Articular chondrocyte of knee joint (primary cell): ENCODE results near the gene CRYBG2. TPM values are rescaled to one million over a fixed set of nuclear protein-coding genes. Genes with fewer than 3 reads are reported as not detected.

Experiments
- total RNA-seq: library from RNA; depleted of rRNA; stranded (reverse); fragments of >200 nt; gene quantifications from 2 replicates; pipeline ENCODE4 v1.2.3, GENCODE V29; 2012

The CRYBG2 gene, protein sequence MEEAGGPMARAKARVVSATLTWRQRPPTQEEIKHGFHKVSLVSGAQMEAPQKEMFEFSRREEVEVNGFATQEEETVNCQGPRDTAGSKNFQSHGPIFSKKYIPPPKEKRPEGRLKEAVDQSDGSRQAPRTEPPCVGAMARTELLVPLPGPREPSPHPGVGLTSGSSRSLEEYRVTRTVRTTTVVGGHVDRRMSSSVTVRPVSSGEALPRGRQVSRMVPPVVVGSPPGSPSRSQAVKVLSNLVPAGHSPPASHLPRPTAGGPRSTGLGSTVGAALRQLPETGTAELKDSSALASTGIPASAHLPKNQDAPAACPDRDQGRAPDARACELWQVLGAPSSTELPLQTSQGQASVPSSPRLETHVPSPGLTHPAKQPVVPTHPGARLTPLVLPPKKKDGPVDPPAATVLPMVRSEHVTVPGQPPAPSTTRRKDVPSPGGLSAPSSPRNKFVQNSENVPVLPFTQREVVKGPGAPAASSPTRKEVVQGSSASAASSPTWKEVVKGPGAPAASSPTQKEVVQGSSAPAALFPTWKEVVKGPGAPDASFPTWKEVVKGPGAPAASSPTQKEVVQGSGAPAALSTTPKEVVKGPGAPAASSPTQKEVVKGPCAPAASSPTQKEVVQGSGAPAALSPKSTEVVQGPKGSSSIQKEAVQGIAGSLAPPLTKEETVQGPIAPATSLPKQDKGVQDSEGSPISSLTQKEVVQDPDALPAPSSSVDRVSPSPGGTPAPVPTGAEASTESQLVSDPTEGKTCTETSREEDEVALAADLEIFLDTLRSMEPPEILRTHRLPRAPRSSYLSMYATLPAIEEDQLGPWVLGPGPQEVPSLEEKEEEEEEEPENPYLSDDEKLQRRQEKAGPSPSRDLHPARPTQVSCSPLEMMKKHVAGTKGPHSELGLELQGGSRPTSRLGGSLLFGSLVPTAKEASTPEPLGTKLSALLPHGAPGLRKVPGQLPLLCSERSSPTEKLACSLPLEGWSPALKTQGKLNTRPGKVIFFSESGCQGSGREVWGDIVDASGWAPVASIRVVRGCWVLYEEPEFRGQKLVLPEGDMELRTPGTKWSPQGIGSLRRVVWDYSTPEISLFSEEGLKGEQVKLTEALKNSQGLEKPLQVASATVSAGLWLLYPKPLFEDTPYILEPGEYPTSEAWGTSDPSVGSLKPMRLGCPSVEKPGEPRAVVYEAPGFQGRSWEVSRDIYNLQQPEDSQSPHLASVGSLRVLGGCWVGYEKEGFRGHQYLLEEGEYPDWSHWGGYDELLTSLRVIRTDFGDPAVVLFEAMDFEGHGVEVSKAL (N-terminal part only)
- total RNA-seq: not detected in 2 replicates

GRCh38 chr1:26353976-26354820, at the start of gene CRYBG2:
Gene CRYBG2 (minus strand): TSS chr1:26354130. CDS start chr1:26346657, 7,473 bp downstream.

DNA sequence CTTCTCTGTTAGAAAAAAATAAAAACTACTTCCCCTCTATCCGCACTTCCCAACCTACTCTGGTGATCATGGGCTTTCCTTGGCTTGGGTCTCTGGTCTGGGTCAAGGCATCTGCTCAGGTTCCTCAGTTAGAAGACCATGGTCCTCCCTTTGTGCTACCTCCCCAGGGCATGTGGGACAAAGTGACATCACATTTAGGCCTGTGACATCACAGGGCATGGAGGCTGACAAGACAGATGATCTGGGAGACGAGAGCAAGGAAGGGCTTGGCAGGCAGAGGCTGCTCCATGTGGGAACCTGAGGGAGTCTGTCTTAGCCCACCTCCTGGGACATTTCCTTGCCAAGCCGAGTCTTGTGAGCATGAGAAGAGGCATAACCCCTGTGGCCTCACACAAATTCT, 18.7 kb upstream of the CRYBG2 start, which contains the start of gene ZNF683:
Gene ZNF683 (minus strand): TSS at position 140 of the 400 bp plus-strand sequence. CDS start 4,179 bp downstream, outside the sequence.

GRCh38 chr1:26317612-26318337, 36.2 kb downstream of the CRYBG2 start, which contains the start of gene CD52:
Gene CD52 (plus strand): TSS chr1:26317958. CDS start chr1:26318018, 60 bp downstream.

DNA sequence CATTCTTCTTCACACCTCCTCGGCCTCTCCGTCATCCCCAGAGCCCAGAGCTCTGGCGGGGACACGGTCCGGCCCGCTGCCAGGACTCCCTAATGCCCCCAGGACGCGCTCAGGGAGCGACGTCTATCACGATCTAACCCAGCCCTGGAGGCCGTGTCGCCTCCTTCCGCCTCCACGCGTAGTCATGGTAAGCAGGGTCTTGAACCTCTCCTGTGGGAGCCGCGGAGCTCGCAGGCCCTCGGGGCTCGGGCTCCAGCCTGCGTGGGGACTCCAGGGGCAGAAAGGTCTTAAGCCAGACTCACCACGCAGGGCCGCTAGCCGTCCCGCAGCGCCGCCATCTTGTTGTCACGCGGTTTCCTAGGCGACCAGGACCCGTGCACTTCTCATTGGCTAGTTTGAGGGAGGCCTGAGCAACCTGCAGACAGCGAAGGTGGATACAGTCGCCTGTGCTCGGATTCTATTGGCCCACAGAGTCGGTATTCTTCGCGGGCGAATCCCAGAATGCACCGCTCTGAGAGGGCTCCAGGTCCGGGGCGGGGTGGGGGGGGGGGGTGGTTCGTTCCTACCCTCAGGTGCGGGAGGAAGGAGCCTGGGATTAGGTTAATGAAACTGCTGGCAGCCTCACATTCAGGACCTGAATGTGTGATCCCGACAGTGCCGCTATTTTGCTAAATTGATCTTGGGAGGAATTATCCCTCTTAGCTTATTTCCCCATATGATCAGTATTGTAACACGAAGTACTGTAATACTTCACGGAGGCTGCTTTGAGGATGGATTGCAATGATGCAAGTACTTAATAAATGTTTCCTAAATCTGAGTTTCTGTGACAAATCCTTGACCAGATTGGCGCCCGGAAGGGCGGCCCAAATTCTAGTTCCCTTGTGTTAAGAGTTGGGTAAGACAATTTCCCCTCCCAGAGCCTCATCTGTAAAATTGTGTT, 47.4 kb downstream of the CRYBG2 start, which contains the start of gene UBXN11:
Gene UBXN11 (minus strand): TSS at position 347 of the 940 bp plus-strand sequence. CDS start 3,753 bp downstream, outside the sequence.

GRCh38 chr1:26279456-26280332, 74.2 kb downstream of the CRYBG2 start, which contains the start of gene SH3BGRL3:
Gene SH3BGRL3 (plus strand): TSS chr1:26280086. CDS start chr1:26280156, 70 bp downstream.

Other genes starting within 250 kb of the CRYBG2 start
- 6.5 and 6.8 TPM in 2 replicates for gene PDIK1L, start 242.3 kb downstream of the CRYBG2 start, total RNA-seq
- not detected in 2 replicates for gene FAM110D, start 195.1 kb downstream of the CRYBG2 start, total RNA-seq
- gene C1orf232, start 185.2 kb downstream of the CRYBG2 start, total RNA-seq: not detected in 2 replicates
- gene ZNF593, start 184.2 kb downstream of the CRYBG2 start, total RNA-seq: 17.8 and 18.5 TPM in 2 replicates
- not detected in 2 replicates for gene ZNF593OS, start 182.3 kb downstream of the CRYBG2 start, total RNA-seq
- gene CNKSR1, start 176.6 kb downstream of the CRYBG2 start, total RNA-seq: 0.26 TPM in 1 of 2 replicates, not detected in the other
- not detected in 2 replicates for gene CATSPER4, start 163.5 kb downstream of the CRYBG2 start, total RNA-seq
- gene CEP85, start 119.9 kb downstream of the CRYBG2 start, total RNA-seq: 10.8 and 11.9 TPM in 2 replicates
- 67.5 and 71.7 TPM in 2 replicates for gene SH3BGRL3, start 74.0 kb downstream of the CRYBG2 start, total RNA-seq
- gene UBXN11, start 47.5 kb downstream of the CRYBG2 start, total RNA-seq: 5.7 and 6.8 TPM in 2 replicates
- gene CD52, start 36.2 kb downstream of the CRYBG2 start, total RNA-seq: not detected in 2 replicates
- not detected in 2 replicates for gene ZNF683, start 18.6 kb upstream of the CRYBG2 start, total RNA-seq
- not detected in 2 replicates for gene LIN28A, start 56.7 kb upstream of the CRYBG2 start, total RNA-seq
- gene DHDDS, start 78.2 kb upstream of the CRYBG2 start, total RNA-seq: 59.5 and 71.0 TPM in 2 replicates
- gene HMGN2, start 118.3 kb upstream of the CRYBG2 start, total RNA-seq: 382 and 413 TPM in 2 replicates
- 3.5 and 4.2 TPM in 2 replicates for gene RPS6KA1, start 175.6 kb upstream of the CRYBG2 start, total RNA-seq